NCI-H226 (cell line): ENCODE results near the gene INPP5A.
A peak's percentile ranks its signal among the peaks of the same experiment; 100 is the strongest.
"Not testable (repeated sequence)": the region's sequence is repeated elsewhere in the genome, so short reads cannot be mapped to it uniquely, and the experiment has no call there.

Experiments used
- DNase-seq: peaks from one replicate; pipeline ENCODE4 v3.0.0-alpha.2; 2015

Gene INPP5A

GRCh38 chr10:132504501-132505272, 32.9 kb upstream of the INPP5A start:
- DNase-seq, result no peak

- not testable (repeated sequence) for DNase-seq
Observed at GRCh38 chr10:132505546-132505945, 32.0 kb upstream of the INPP5A start.

- DNase-seq, result no peak
Observed at GRCh38 chr10:132506711-132507408, 30.7 kb upstream of the INPP5A start.

GRCh38 chr10:132507409-132507955, 30.1 kb upstream of the INPP5A start:
- DNase-seq, result no peak

- DNase-seq, result no peak
Observed at GRCh38 chr10:132507956-132508490, 29.6 kb upstream of the INPP5A start.

GRCh38 chr10:132508581-132509443, 28.8 kb upstream of the INPP5A start:
- DNase-seq, result no peak

- DNase-seq, result no peak
Observed at GRCh38 chr10:132509506-132510173, 27.9 kb upstream of the INPP5A start.

GRCh38 chr10:132510174-132510611, 27.4 kb upstream of the INPP5A start:
- DNase-seq, result no peak

GRCh38 chr10:132511121-132512051, 26.2 kb upstream of the INPP5A start:
- no peak for DNase-seq

GRCh38 chr10:132512052-132512442, 25.5 kb upstream of the INPP5A start:
- no peak for DNase-seq

GRCh38 chr10:132512693-132513345, 24.8 kb upstream of the INPP5A start:
- DNase-seq, result no peak

- DNase-seq, result no peak
Observed at GRCh38 chr10:132514821-132515520, 22.6 kb upstream of the INPP5A start.

- no peak for DNase-seq
Observed at GRCh38 chr10:132515811-132516726, 21.5 kb upstream of the INPP5A start.

- DNase-seq, result peak; percentile 74
Observed at GRCh38 chr10:132516771-132517725, 20.5 kb upstream of the INPP5A start.

GRCh38 chr10:132517951-132518521, 19.6 kb upstream of the INPP5A start:
- no peak for DNase-seq

- DNase-seq, result peak; percentile 48
Observed at GRCh38 chr10:132518572-132519381, 18.8 kb upstream of the INPP5A start.
